Immature natural killer cell (primary cell): ENCODE data around the gene MCCD1. TPM values are rescaled to one million over a fixed set of nuclear protein-coding genes. Genes with fewer than 3 reads are reported as not detected.

Experiments used
- DNase-seq, 3 donors: peaks; one replicate each; pipeline ENCODE4 v3.0.0; 2022; ENCODE audit warnings: mixed read lengths in 1 of 3
- H3K27ac Mint-ChIP-seq, 6 donors: one replicate each; pipeline ENCODE4 v1.8.0; 2020; ENCODE audit warnings: mixed read lengths in 6 of 6, mild to moderate bottlenecking in 5 of 6, inconsistent platforms in 4 of 6, moderate library complexity in 3 of 6
- H3K27me3 Mint-ChIP-seq, 3 donors: one replicate each; pipeline ENCODE4 v1.8.0; 2020 to 2021; ENCODE audit warnings: low read depth in 3 of 3, mild to moderate bottlenecking in 3 of 3, mixed read lengths in 3 of 3, moderate library complexity in 3 of 3, inconsistent platforms in 1 of 3
- H3K36me3 Mint-ChIP-seq, 3 donors: one replicate each; pipeline ENCODE4 v1.8.0; 2020; ENCODE audit warnings: mixed read lengths in 3 of 3, inconsistent platforms in 2 of 3, mild to moderate bottlenecking in 2 of 3
- H3K4me1 Mint-ChIP-seq, 2 donors: one replicate each; pipeline ENCODE4 v1.8.0; 2020; ENCODE audit warnings: inconsistent platforms in 2 of 2, mild to moderate bottlenecking in 2 of 2, mixed read lengths in 2 of 2, moderate library complexity in 1 of 2
- H3K4me3 Mint-ChIP-seq, 5 donors: one replicate each; pipeline ENCODE4 v1.8.0; 2020; ENCODE audit warnings: mild to moderate bottlenecking in 5 of 5, mixed read lengths in 5 of 5, inconsistent platforms in 3 of 5, moderate library complexity in 3 of 5
- H3K9me3 Mint-ChIP-seq, 6 donors: one replicate each; pipeline ENCODE4 v1.8.0; 2020; ENCODE audit warnings: mild to moderate bottlenecking in 6 of 6, mixed read lengths in 6 of 6, inconsistent platforms in 4 of 6, moderate library complexity in 3 of 6
- polyA plus RNA-seq, 3 donors: library from polyadenylated mRNA; unstranded; fragments of 300-500 nt; fragmentation: Illumina TruSeq; gene quantifications; one replicate each; pipeline ENCODE4 v1.2.3, GENCODE V29; 2021

MCCD1 gene
- polyA plus RNA-seq, 3 donors from 2014 or later = not detected

DNA sequence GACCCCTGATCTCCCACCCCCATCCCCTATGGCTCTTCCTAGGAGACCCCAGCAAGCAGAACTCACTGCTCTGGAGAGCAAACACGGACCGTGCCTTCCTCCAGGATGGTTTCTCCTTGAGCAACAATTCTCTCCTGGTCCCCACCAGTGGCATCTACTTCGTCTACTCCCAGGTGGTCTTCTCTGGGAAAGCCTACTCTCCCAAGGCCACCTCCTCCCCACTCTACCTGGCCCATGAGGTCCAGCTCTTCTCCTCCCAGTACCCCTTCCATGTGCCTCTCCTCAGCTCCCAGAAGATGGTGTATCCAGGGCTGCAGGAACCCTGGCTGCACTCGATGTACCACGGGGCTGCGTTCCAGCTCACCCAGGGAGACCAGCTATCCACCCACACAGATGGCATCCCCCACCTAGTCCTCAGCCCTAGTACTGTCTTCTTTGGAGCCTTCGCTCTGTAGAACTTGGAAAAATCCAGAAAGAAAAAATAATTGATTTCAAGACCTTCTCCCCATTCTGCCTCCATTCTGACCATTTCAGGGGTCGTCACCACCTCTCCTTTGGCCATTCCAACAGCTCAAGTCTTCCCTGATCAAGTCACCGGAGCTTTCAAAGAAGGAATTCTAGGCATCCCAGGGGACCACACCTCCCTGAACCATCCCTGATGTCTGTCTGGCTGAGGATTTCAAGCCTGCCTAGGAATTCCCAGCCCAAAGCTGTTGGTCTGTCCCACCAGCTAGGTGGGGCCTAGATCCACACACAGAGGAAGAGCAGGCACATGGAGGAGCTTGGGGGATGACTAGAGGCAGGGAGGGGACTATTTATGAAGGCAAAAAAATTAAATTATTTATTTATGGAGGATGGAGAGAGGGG is 44.7 kb downstream of the MCCD1 start:
- peaks cover 6 to 17% (median 7%) of the 10 kb centered on the region in 3 donors for H3K27me3 Mint-ChIP-seq

DNA sequence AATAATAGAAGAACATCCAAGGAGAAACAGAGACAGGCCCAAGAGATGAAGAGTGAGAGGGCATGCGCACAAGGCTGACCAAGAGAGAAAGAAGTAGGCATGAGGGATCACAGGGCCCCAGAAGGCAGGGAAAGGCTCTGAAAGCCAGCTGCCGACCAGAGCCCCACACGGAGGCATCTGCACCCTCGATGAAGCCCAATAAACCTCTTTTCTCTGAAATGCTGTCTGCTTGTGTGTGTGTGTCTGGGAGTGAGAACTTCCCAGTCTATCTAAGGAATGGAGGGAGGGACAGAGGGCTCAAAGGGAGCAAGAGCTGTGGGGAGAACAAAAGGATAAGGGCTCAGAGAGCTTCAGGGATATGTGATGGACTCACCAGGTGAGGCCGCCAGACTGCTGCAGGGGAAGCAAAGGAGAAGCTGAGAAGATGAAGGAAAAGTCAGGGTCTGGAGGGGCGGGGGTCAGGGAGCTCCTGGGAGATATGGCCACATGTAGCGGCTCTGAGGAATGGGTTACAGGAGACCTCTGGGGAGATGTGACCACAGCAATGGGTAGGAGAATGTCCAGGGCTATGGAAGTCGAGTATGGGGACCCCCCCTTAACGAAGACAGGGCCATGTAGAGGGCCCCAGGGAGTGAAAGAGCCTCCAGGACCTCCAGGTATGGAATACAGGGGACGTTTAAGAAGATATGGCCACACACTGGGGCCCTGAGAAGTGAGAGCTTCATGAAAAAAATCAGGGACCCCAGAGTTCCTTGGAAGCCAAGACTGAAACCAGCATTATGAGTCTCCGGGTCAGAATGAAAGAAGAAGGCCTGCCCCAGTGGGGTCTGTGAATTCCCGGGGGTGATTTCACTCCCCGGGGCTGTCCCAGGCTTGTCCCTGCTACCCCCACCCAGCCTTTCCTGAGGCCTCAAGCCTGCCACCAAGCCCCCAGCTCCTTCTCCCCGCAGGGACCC is 45.6 kb downstream of the MCCD1 start:
- DNase-seq = no peak
- Mint-ChIP-seq H3K36me3 (peaks cover 3 to 6% (median 4%) of the 10 kb centered on the region in 3 donors), H3K4me3 (peak overlapping the region; percentile 14 to 96 (median 58)), H3K4me1 (peaks cover 82 to 90% of the 10 kb centered on the region in 2 donors), H3K27me3 (peaks cover 6 to 16% (median 6%) of the 10 kb centered on the region in 3 donors), H3K9me3 (no peaks in the 10 kb centered on the region), H3K27ac (peak overlapping the region; percentile 83 to 97 (median 92))

More for the DNA sequence above, 44.7 kb downstream of the MCCD1 start:
- H3K27ac Mint-ChIP-seq = peak overlapping the region; percentile 86 to 98 (median 96)
- no peaks in the 10 kb centered on the region for H3K9me3 Mint-ChIP-seq
- peaks cover 83 to 90% of the 10 kb centered on the region in 2 donors for H3K4me1 Mint-ChIP-seq
- DNase-seq = no peak
- peak overlapping the region; percentile 49 to 96 (median 82) for H3K4me3 Mint-ChIP-seq
- peaks cover 3 to 6% (median 4%) of the 10 kb centered on the region in 3 donors for H3K36me3 Mint-ChIP-seq

GRCh38 chr6:31575335-31575901 is 46.7 kb downstream of the MCCD1 start, which contains the start of gene TNF:
Gene TNF, plus strand, starts transcription at chr6:31575565. Its CDS starts 177 bp downstream, at chr6:31575742.
- Mint-ChIP-seq H3K36me3 (peaks cover 3 to 6% (median 4%) of the 10 kb centered on the region in 3 donors), H3K9me3 (no peaks in the 10 kb centered on the region), H3K4me3 (peak within 1 kb of the TSS; percentile 79 to 96 (median 86)), H3K27ac (peak within 1 kb of the TSS; percentile 86 to 97 (median 94)), H3K4me1 (peaks cover 85 to 92% of the 10 kb centered on the region in 2 donors), H3K27me3 (peaks cover 6 to 15% (median 8%) of the 10 kb centered on the region in 3 donors)
- peak in 1 of 3 donors; percentile 59 for DNase-seq

DNA sequence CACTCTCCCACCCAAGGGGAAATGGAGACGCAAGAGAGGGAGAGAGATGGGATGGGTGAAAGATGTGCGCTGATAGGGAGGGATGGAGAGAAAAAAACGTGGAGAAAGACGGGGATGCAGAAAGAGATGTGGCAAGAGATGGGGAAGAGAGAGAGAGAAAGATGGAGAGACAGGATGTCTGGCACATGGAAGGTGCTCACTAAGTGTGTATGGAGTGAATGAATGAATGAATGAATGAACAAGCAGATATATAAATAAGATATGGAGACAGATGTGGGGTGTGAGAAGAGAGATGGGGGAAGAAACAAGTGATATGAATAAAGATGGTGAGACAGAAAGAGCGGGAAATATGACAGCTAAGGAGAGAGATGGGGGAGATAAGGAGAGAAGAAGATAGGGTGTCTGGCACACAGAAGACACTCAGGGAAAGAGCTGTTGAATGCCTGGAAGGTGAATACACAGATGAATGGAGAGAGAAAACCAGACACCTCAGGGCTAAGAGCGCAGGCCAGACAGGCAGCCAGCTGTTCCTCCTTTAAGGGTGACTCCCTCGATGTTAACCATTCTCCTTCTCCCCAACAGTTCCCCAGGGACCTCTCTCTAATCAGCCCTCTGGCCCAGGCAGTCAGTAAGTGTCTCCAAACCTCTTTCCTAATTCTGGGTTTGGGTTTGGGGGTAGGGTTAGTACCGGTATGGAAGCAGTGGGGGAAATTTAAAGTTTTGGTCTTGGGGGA is 47.4 kb downstream of the MCCD1 start:
- Mint-ChIP-seq H3K27me3 (peaks cover 6 to 15% (median 10%) of the 10 kb centered on the region in 3 donors), H3K4me1 (peaks cover 90 to 92% of the 10 kb centered on the region in 2 donors), H3K4me3 (peak overlapping the region; percentile 79 to 96 (median 86)), H3K36me3 (peaks cover 4 to 6% (median 5%) of the 10 kb centered on the region in 3 donors), H3K27ac (peak overlapping the region; percentile 86 to 97 (median 94)), H3K9me3 (no peaks in the 10 kb centered on the region)
- no peak for DNase-seq

- Mint-ChIP-seq H3K27me3 (peaks cover 6 to 15% (median 10%) of the 10 kb centered on the region in 3 donors), H3K9me3 (no peaks in the 10 kb centered on the region), H3K4me3 (peak overlapping the region; percentile 79 to 96 (median 86)), H3K27ac (peak overlapping the region; percentile 86 to 97 (median 94)), H3K4me1 (peaks cover 91 to 92% of the 10 kb centered on the region in 2 donors), H3K36me3 (peaks cover 7 to 10% (median 10%) of the 10 kb centered on the region in 3 donors)
- peak; percentile 71 to 74 (median 74) for DNase-seq
These were observed 48.3 kb downstream of the MCCD1 start for GRCh38 chr6:31576897-31577578.

- no peak for DNase-seq
- Mint-ChIP-seq H3K27ac (peak overlapping the region; percentile 86 to 97 (median 94)), H3K9me3 (no peaks in the 10 kb centered on the region), H3K4me3 (peak overlapping the region; percentile 79 to 96 (median 86)), H3K4me1 (peaks cover 91 to 92% of the 10 kb centered on the region in 2 donors), H3K36me3 (peaks cover 7 to 10% (median 10%) of the 10 kb centered on the region in 3 donors), H3K27me3 (peaks cover 6 to 13% (median 10%) of the 10 kb centered on the region in 3 donors)
These were observed 48.8 kb downstream of the MCCD1 start for GRCh38 chr6:31577579-31577966.

- H3K27ac Mint-ChIP-seq = peak overlapping the region; percentile 51 to 96 (median 80)
- peaks cover 89 to 93% of the 10 kb centered on the region in 2 donors for H3K4me1 Mint-ChIP-seq
- DNase-seq = no peak
These were observed 49.7 kb downstream of the MCCD1 start for GRCh38 chr6:31578184-31579118.

DNA sequence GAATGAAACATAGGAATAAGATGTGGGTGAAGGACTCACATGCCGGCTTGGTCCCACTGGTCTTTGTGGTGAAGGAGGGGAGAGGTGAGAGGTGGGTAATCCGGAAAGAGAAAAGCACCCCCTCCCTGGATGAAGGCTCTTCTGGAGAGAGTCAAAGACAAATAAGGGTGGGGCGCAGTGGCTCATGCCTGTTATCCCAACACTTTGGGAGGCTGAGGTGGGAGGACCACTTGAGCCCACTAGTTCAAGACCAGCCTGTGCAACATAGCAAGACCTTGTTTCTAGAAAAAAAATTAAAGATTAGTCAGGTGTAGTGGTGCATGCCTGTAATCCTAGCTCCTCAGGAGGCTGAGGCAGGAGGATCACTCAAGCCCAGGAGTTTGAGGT is 50.4 kb downstream of the MCCD1 start:
- H3K9me3 Mint-ChIP-seq = no peaks in the 10 kb centered on the region
- peaks cover 6 to 13% (median 10%) of the 10 kb centered on the region in 3 donors for H3K27me3 Mint-ChIP-seq
- H3K4me3 Mint-ChIP-seq = peak overlapping the region; percentile 21 to 100 (median 62)
- H3K27ac Mint-ChIP-seq = peak overlapping the region; percentile 34 to 96 (median 86)
- H3K36me3 Mint-ChIP-seq = peaks cover 10 to 14% (median 10%) of the 10 kb centered on the region in 3 donors
- no peak for DNase-seq
- peaks cover 85 to 87% of the 10 kb centered on the region in 2 donors for H3K4me1 Mint-ChIP-seq

More at GRCh38 chr6:31578184-31579118, 49.7 kb downstream of the MCCD1 start:
- no peaks in the 10 kb centered on the region for H3K9me3 Mint-ChIP-seq
- H3K27me3 Mint-ChIP-seq = peaks cover 6 to 13% (median 10%) of the 10 kb centered on the region in 3 donors
- peaks cover 10 to 14% (median 10%) of the 10 kb centered on the region in 3 donors for H3K36me3 Mint-ChIP-seq
- H3K4me3 Mint-ChIP-seq = peak overlapping the region; percentile 50 to 70 (median 54)
